HG03442 (cell line): Measurements from ENCODE around the gene ZDHHC14.

Source experiments
- ATAC-seq: cut with Tn5 transposase; IDR thresholded peaks from one replicate; pipeline ENCODE4 v1.9.1; 2021; ENCODE audit warnings: mild to moderate bottlenecking, moderate library complexity; ENCODE audit not compliant: unreplicated experiment

The ZDHHC14 gene

GRCh38 chr6:157607317-157608109, 226.5 kb downstream of the ZDHHC14 start:
- no peak for ATAC-seq

- no peak for ATAC-seq
These were observed 227.5 kb downstream of the ZDHHC14 start for GRCh38 chr6:157608221-157609075.

GRCh38 chr6:157609117-157609516, 228.1 kb downstream of the ZDHHC14 start:
- no peak for ATAC-seq

- no peak for ATAC-seq
These were observed 228.6 kb downstream of the ZDHHC14 start for GRCh38 chr6:157609556-157609955.

GRCh38 chr6:157610451-157610999, 229.5 kb downstream of the ZDHHC14 start:
- ATAC-seq, result no peak

GRCh38 chr6:157611406-157611805, 230.4 kb downstream of the ZDHHC14 start:
- no peak for ATAC-seq

GRCh38 chr6:157613011-157613522, 232.1 kb downstream of the ZDHHC14 start:
- no peak for ATAC-seq

GRCh38 chr6:157614026-157614568, 233.1 kb downstream of the ZDHHC14 start:
- no peak for ATAC-seq

- no peak for ATAC-seq
These were observed 234.4 kb downstream of the ZDHHC14 start for GRCh38 chr6:157615420-157615769.

- no peak for ATAC-seq
These were observed 235.0 kb downstream of the ZDHHC14 start for GRCh38 chr6:157615951-157616350.

- ATAC-seq, result no peak
These were observed 240.0 kb downstream of the ZDHHC14 start for GRCh38 chr6:157620944-157621343.

GRCh38 chr6:157621406-157621805, 240.4 kb downstream of the ZDHHC14 start:
- ATAC-seq, result no peak

- no peak for ATAC-seq
These were observed 241.4 kb downstream of the ZDHHC14 start for GRCh38 chr6:157622427-157622826.

GRCh38 chr6:157625111-157625510, 244.1 kb downstream of the ZDHHC14 start:
- no peak for ATAC-seq

GRCh38 chr6:157625764-157626163, 244.8 kb downstream of the ZDHHC14 start:
- ATAC-seq, result no peak

GRCh38 chr6:157627195-157627966, 246.4 kb downstream of the ZDHHC14 start:
- no peak for ATAC-seq

- ATAC-seq, result no peak
These were observed 247.5 kb downstream of the ZDHHC14 start for GRCh38 chr6:157628463-157628862.

- no peak for ATAC-seq
These were observed 248.2 kb downstream of the ZDHHC14 start for GRCh38 chr6:157629220-157629619.

GRCh38 chr6:157630463-157631080, 249.6 kb downstream of the ZDHHC14 start:
- ATAC-seq, result no peak

GRCh38 chr6:157631412-157631811, 250.4 kb downstream of the ZDHHC14 start:
- ATAC-seq, result no peak
